Liver (tissue), 9 donors: ENCODE data around the gene OR5H14. TPM values are rescaled to one million over a fixed set of nuclear protein-coding genes. Genes with fewer than 3 reads are reported as not detected.
"Not testable (repeated sequence)": the region's sequence is repeated elsewhere in the genome, so short reads cannot be mapped to it uniquely, and the experiment has no call there.

ENCODE experiments used
- DNase-seq: peaks from one replicate; pipeline ENCODE4 v3.0.0-alpha.2; 2017; ENCODE audit warnings: low spot score
- H3K27ac ChIP-seq, 2 donors: one replicate each; pipeline ENCODE4 v1.7.0; 2013; ENCODE audit warnings: inconsistent platforms in 2 of 2, low read length in 2 of 2, control low read depth in 1 of 2, low read depth in 1 of 2, mild to moderate bottlenecking in 1 of 2
- H3K27me3 ChIP-seq, 4 donors: one replicate each; pipeline versions ENCODE4 v1.6.1 to v1.7.0; 2013; ENCODE audit warnings: low read length in 3 of 4, inconsistent platforms in 1 of 4, mild to moderate bottlenecking in 1 of 4, moderate library complexity in 1 of 4; ENCODE audit not compliant: control insufficient read depth in 4 of 4, insufficient read depth in 4 of 4
- H3K36me3 ChIP-seq, 4 donors: one replicate each; pipeline versions ENCODE4 v1.6.1 to v1.7.0; 2013; ENCODE audit warnings: low read length in 3 of 4, mild to moderate bottlenecking in 3 of 4, low read depth in 1 of 4, moderate library complexity in 1 of 4; ENCODE audit not compliant: control insufficient read depth in 4 of 4, insufficient read depth in 3 of 4
- H3K4me1 ChIP-seq, 4 donors: one replicate each; pipeline versions ENCODE4 v1.6.1 to v1.7.0; 2013; ENCODE audit warnings: low read length in 3 of 4, mild to moderate bottlenecking in 3 of 4, moderate library complexity in 1 of 4; ENCODE audit not compliant: control insufficient read depth in 4 of 4, insufficient read depth in 4 of 4
- H3K4me3 ChIP-seq, 3 donors: one replicate each; pipeline versions ENCODE4 v1.6.1 to v1.7.0; 2013; ENCODE audit warnings: low read length in 3 of 3, control low read depth in 1 of 3, low read depth in 1 of 3, mild to moderate bottlenecking in 1 of 3
- H3K9ac ChIP-seq, 2 donors: one replicate each; pipeline ENCODE4 v1.7.0; 2013; ENCODE audit warnings: low read length in 2 of 2, mild to moderate bottlenecking in 2 of 2, moderate library complexity in 2 of 2, control low read depth in 1 of 2, low read depth in 1 of 2
- H3K9me3 ChIP-seq, 4 donors: one replicate each; pipeline versions ENCODE4 v1.6.1 to v1.7.0; 2013; ENCODE audit warnings: low read length in 3 of 4; ENCODE audit not compliant: control insufficient read depth in 4 of 4
- EGR1 ChIP-seq, 2 donors: IDR thresholded peaks; 2 replicates each; pipeline ENCODE4 v1.6.1; 2016 to 2018; ENCODE audit warnings: antibody characterized with exemption in 2 of 2, low read depth in 2 of 2
- FOXA1 ChIP-seq: IDR thresholded peaks from 2 replicates; pipeline ENCODE4 v1.6.1; 2016; ENCODE audit warnings: antibody characterized with exemption
- FOXA2 ChIP-seq: IDR thresholded peaks from 2 replicates; pipeline ENCODE4 v1.6.1; 2016; ENCODE audit warnings: antibody characterized with exemption
- GABPA ChIP-seq, 2 donors: IDR thresholded peaks in 1 of 2; conservative IDR thresholded peaks in 1 of 2; 2 replicates each; pipeline ENCODE4 v1.6.1; 2016; ENCODE audit warnings: antibody characterized with exemption in 2 of 2, mild to moderate bottlenecking in 1 of 2, moderate library complexity in 1 of 2
- HNF4A ChIP-seq, 2 donors: conservative IDR thresholded peaks; 2 replicates each; pipeline ENCODE4 v1.6.1; 2016; ENCODE audit warnings: antibody characterized with exemption in 2 of 2, mild to moderate bottlenecking in 2 of 2
- HNF4G ChIP-seq: IDR thresholded peaks from 2 replicates; pipeline ENCODE4 v1.6.1; 2016; ENCODE audit warnings: antibody characterized with exemption
- JUND ChIP-seq, 2 donors: IDR thresholded peaks; 2 replicates each; pipeline ENCODE4 v1.6.1; 2016; ENCODE audit warnings: antibody characterized with exemption in 2 of 2
- NR2F2 ChIP-seq: IDR thresholded peaks from 2 replicates; pipeline ENCODE4 v1.6.1; 2016; ENCODE audit warnings: antibody characterized with exemption
- RAD21 ChIP-seq, 2 donors: IDR thresholded peaks; 2 replicates each; pipeline ENCODE4 v1.6.1; 2016; ENCODE audit warnings: antibody characterized with exemption in 2 of 2, mild to moderate bottlenecking in 2 of 2
- RXRA ChIP-seq, 2 donors: IDR thresholded peaks; 2 replicates each; pipeline ENCODE4 v1.6.1; 2017 to 2018; ENCODE audit warnings: antibody characterized with exemption in 2 of 2, mild to moderate bottlenecking in 1 of 2
- SP1 ChIP-seq: IDR thresholded peaks from 2 replicates; pipeline ENCODE4 v1.6.1; 2018; ENCODE audit warnings: antibody characterized with exemption, mild to moderate bottlenecking
- TAF1 ChIP-seq: conservative IDR thresholded peaks from 2 replicates; pipeline ENCODE4 v1.6.1; 2016; ENCODE audit warnings: antibody characterized with exemption, mild to moderate bottlenecking
- YY1 ChIP-seq: IDR thresholded peaks from 2 replicates; pipeline ENCODE4 v1.6.1; 2016; ENCODE audit warnings: antibody characterized with exemption, mild to moderate bottlenecking
- WGBS: extraction: QIAGEN DNeasy Blood & Tissue Kit; methylation state at CpG from one replicate; pipeline ENCODE4 v1.1.7; 2013; 5-methylcytosine and 5-hydroxymethylcytosine counted together
- polyA plus RNA-seq, 2 donors: library from polyadenylated mRNA; stranded (reverse) in 1 of 2; unstranded in 1 of 2; fragments of 200-250 nt in 1 of 2; fragments of >200 nt in 1 of 2; fragmentation: Nextera tagmentation in 1 of 2; extraction: Ambion mirVana in 1 of 2; gene quantifications; one replicate each; pipeline versions ENCODE4 v1.2.1 to v1.2.3, GENCODE V29; 2013 to 2015
- total RNA-seq, 2 donors: library from RNA; depleted of rRNA; stranded (reverse); fragments of >200 nt; gene quantifications; one replicate each; pipeline ENCODE4 v1.2.3, GENCODE V29; 2014
- TF ChIP-seq, protein P1 (sequence below): IDR thresholded peaks from 2 replicates; pipeline ENCODE4 v1.6.1; 2016; ENCODE audit warnings: antibody characterized with exemption, mild to moderate bottlenecking
- TF ChIP-seq, protein P2 (sequence below): IDR thresholded peaks from 2 replicates; pipeline ENCODE4 v1.6.1; 2016; ENCODE audit warnings: antibody characterized with exemption
- TF ChIP-seq, protein P3 (sequence below): fragments of 150-350 bp; IDR thresholded peaks from 2 replicates; pipeline ENCODE4 v1.5.1; 2017; ENCODE audit warnings: improper control_type of control experiment, low read depth, low read length; ENCODE audit not compliant: missing input control
- TF ChIP-seq, protein P4 (sequence below): IDR thresholded peaks from 2 replicates; pipeline ENCODE4 v1.6.1; 2016; ENCODE audit warnings: antibody characterized with exemption
- TF ChIP-seq, protein P5 (sequence below): IDR thresholded peaks from 2 replicates; pipeline ENCODE4 v1.6.1; 2016; ENCODE audit warnings: antibody characterized with exemption
- donor health status: healthy.
- donor health status: healthy.
- donor health status: healthy.
- donor health status: healthy.
- donor health status: healthy.

Gene OR5H14
- total and polyA plus RNA-seq, 4 donors, result not detected

DNA sequence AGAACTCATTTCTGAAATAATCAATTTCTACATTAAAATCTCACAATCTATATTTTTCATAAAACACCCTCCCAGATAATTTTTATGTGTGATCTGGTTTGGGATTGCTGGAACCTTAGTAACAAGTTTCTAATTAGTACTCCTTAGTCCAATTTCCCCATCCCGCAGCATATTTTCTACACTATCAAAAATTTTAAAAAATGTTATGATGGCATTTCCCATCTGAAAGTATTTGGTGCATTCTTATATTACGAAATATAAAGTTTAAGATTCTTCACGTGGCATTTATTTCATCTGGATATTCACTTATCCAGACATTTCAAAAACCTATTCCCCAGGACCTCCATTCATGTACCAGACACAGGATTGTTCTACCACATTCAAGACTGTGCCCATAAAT, 1.5 kb downstream of the OR5H14 start (continued):
- TF ChIP-seq, protein P1, sequence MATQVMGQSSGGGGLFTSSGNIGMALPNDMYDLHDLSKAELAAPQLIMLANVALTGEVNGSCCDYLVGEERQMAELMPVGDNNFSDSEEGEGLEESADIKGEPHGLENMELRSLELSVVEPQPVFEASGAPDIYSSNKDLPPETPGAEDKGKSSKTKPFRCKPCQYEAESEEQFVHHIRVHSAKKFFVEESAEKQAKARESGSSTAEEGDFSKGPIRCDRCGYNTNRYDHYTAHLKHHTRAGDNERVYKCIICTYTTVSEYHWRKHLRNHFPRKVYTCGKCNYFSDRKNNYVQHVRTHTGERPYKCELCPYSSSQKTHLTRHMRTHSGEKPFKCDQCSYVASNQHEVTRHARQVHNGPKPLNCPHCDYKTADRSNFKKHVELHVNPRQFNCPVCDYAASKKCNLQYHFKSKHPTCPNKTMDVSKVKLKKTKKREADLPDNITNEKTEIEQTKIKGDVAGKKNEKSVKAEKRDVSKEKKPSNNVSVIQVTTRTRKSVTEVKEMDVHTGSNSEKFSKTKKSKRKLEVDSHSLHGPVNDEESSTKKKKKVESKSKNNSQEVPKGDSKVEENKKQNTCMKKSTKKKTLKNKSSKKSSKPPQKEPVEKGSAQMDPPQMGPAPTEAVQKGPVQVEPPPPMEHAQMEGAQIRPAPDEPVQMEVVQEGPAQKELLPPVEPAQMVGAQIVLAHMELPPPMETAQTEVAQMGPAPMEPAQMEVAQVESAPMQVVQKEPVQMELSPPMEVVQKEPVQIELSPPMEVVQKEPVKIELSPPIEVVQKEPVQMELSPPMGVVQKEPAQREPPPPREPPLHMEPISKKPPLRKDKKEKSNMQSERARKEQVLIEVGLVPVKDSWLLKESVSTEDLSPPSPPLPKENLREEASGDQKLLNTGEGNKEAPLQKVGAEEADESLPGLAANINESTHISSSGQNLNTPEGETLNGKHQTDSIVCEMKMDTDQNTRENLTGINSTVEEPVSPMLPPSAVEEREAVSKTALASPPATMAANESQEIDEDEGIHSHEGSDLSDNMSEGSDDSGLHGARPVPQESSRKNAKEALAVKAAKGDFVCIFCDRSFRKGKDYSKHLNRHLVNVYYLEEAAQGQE, result no peak
- no peak for TF ChIP-seq HNF4G

DNA sequence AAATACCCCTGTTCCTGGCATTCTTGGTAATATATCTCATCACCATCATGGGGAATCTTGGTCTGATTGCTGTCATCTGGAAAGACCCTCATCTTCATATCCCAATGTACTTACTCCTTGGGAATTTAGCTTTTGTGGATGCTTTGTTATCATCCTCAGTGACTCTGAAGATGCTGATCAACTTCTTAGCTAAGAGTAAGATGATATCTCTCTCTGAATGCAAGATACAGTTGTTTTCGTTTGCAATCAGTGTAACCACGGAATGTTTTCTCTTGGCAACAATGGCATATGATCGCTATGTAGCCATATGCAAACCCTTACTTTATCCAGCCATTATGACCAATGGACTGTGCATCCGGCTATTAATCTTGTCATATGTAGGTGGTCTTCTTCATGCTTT, 2.2 kb downstream of the OR5H14 start:
- not testable (repeated sequence) for H3K4me1 ChIP-seq, H3K27me3 ChIP-seq, DNase-seq, H3K27ac ChIP-seq, H3K9me3 ChIP-seq, H3K36me3 ChIP-seq, H3K9ac ChIP-seq, H3K4me3 ChIP-seq
- 69% methylated on average over 4 of the region's 4 CpGs for WGBS

DNA sequence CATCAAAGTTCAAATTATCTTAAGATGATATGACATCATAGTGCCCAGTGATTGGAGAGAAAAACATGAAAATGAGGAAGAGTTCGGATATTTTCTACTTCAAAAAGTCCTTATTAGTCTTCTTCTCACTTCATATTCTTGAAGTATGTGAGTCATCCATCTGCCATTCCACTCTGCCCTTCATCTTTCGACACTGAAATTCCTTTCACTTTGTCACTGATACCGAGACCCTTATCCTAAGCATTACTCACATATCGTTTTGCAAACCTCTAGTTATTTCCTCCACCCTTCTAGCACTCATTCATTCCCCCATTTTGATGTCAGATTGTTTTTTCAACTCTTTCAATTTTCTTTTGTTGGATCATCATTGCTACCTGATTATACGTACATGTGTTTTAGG, 4.0 kb downstream of the OR5H14 start:
- Histone ChIP-seq H3K4me3 (no peak overlapping the region), H3K9ac (no peak overlapping the region), H3K4me1 (no peaks in the 10 kb centered on the region), H3K27ac (no peak overlapping the region), H3K27me3 (no peaks in the 10 kb centered on the region), H3K36me3 (no peaks in the 10 kb centered on the region), H3K9me3 (no peaks in the 10 kb centered on the region)
- TF ChIP-seq, protein P2, sequence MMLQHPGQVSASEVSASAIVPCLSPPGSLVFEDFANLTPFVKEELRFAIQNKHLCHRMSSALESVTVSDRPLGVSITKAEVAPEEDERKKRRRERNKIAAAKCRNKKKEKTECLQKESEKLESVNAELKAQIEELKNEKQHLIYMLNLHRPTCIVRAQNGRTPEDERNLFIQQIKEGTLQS, result no peak
- TF ChIP-seq JUND (IDR thresholded peaks at IDR 0.05) (no peak), HNF4G (no peak), RAD21 (IDR thresholded peaks at IDR 0.05) (no peak), EGR1 (IDR thresholded peaks at IDR 0.05; ENCODE audit: low read depth in 2 of 2) (no peak), NR2F2 (no peak), RXRA (IDR thresholded peaks at IDR 0.05) (no peak), HNF4A (conservative IDR thresholded peaks at IDR 0.05) (no peak), YY1 (no peak), FOXA1 (no peak), TAF1 (no peak), FOXA2 (no peak), GABPA (IDR thresholded peaks at IDR 0.05 in 1 of 2, conservative IDR thresholded peaks at IDR 0.05 in 1 of 2) (no peak), SP1 (no peak)
- TF ChIP-seq, protein P3, sequence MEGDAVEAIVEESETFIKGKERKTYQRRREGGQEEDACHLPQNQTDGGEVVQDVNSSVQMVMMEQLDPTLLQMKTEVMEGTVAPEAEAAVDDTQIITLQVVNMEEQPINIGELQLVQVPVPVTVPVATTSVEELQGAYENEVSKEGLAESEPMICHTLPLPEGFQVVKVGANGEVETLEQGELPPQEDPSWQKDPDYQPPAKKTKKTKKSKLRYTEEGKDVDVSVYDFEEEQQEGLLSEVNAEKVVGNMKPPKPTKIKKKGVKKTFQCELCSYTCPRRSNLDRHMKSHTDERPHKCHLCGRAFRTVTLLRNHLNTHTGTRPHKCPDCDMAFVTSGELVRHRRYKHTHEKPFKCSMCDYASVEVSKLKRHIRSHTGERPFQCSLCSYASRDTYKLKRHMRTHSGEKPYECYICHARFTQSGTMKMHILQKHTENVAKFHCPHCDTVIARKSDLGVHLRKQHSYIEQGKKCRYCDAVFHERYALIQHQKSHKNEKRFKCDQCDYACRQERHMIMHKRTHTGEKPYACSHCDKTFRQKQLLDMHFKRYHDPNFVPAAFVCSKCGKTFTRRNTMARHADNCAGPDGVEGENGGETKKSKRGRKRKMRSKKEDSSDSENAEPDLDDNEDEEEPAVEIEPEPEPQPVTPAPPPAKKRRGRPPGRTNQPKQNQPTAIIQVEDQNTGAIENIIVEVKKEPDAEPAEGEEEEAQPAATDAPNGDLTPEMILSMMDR, result no peak
- TF ChIP-seq, protein P4, sequence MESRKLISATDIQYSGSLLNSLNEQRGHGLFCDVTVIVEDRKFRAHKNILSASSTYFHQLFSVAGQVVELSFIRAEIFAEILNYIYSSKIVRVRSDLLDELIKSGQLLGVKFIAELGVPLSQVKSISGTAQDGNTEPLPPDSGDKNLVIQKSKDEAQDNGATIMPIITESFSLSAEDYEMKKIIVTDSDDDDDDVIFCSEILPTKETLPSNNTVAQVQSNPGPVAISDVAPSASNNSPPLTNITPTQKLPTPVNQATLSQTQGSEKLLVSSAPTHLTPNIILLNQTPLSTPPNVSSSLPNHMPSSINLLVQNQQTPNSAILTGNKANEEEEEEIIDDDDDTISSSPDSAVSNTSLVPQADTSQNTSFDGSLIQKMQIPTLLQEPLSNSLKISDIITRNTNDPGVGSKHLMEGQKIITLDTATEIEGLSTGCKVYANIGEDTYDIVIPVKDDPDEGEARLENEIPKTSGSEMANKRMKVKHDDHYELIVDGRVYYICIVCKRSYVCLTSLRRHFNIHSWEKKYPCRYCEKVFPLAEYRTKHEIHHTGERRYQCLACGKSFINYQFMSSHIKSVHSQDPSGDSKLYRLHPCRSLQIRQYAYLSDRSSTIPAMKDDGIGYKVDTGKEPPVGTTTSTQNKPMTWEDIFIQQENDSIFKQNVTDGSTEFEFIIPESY, result no peak
- TF ChIP-seq, protein P5, sequence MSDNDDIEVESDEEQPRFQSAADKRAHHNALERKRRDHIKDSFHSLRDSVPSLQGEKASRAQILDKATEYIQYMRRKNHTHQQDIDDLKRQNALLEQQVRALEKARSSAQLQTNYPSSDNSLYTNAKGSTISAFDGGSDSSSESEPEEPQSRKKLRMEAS, result no peak
- TF ChIP-seq, protein P1, result no peak
- DNase-seq, result no peak
- WGBS, result 67% methylated on average over 5 of the region's 5 CpGs
